MCF 10A (cell line): ENCODE data around the gene MED13L. TPM values are rescaled to one million over a fixed set of nuclear protein-coding genes. Genes with fewer than 3 reads are reported as not detected.

Source experiments
- BruUV-seq: library from RNA; stranded (reverse); fragments of 400-500 nt; replicated peaks from 2 replicates; lab custom pipeline; 2021; lab: Mats Ljungman, UMichigan
- CTCF ChIA-PET: fragments of 300-600 bp; sonication (Branson Sonifier 250); formaldehyde crosslinking; extraction: SDS; loops from one replicate; lab custom pipeline; 2021; ENCODE audit warnings: antibody characterized with exemption, inconsistent platforms; lab: Yijun Ruan, JAX
- POLR2A ChIA-PET: fragments of 300-600, 350-650 bp; sonication (Branson Sonifier 250); formaldehyde crosslinking; extraction: SDS; loops from one replicate; lab custom pipeline; 2020; ENCODE audit warnings: antibody characterized with exemption, inconsistent platforms; lab: Yijun Ruan, JAX
- DNase-seq: peaks from one replicate; pipeline ENCODE4 v3.0.0-alpha.2; 2018; ENCODE audit not compliant: unreplicated experiment
- H3K27ac Mint-ChIP-seq: one replicate; pipeline ENCODE4 v1.8.0; 2022; ENCODE audit warnings: mild to moderate bottlenecking, low read depth, mixed read lengths; ENCODE audit not compliant: unreplicated experiment
- H3K27me3 Mint-ChIP-seq: one replicate; pipeline ENCODE4 v1.8.0; 2022; ENCODE audit warnings: mixed read lengths; ENCODE audit not compliant: insufficient read depth, unreplicated experiment
- H3K36me3 Mint-ChIP-seq: one replicate; pipeline ENCODE4 v1.8.0; 2022; ENCODE audit warnings: mild to moderate bottlenecking, moderate library complexity, mixed read lengths; ENCODE audit not compliant: insufficient read depth, unreplicated experiment
- H3K4me1 Mint-ChIP-seq: one replicate; pipeline ENCODE4 v1.8.0; 2022; ENCODE audit warnings: mixed read lengths; ENCODE audit not compliant: insufficient read depth, unreplicated experiment
- H3K4me3 Mint-ChIP-seq: one replicate; pipeline ENCODE4 v1.8.0; 2022; ENCODE audit warnings: mild to moderate bottlenecking, moderate library complexity, mixed read lengths; ENCODE audit not compliant: unreplicated experiment
- H3K9me3 Mint-ChIP-seq: one replicate; pipeline ENCODE4 v1.8.0; 2022; ENCODE audit warnings: mixed read lengths; ENCODE audit not compliant: unreplicated experiment
- CTCF ChIP-seq: fragments of 200-600 bp; IDR thresholded peaks from one replicate; pipeline ENCODE4 v1.8.0; 2022; ENCODE audit warnings: antibody characterized with exemption, mild to moderate bottlenecking; ENCODE audit not compliant: unreplicated experiment
- intact Hi-C: fragments of 100-400 bp; cut with micrococcal nuclease; formaldehyde crosslinking; loops from 2 replicates; pipeline ENCODE4 v1.14.1; 2022
- total RNA-seq: library from RNA; stranded (reverse); gene quantifications from 2 replicates; pipeline ENCODE4 v1.2.3, GENCODE V29; 2022

The MED13L gene
- total RNA-seq, 1 experiment from 2014 or later, result 91.6 TPM

GRCh38 chr12:116183741-116184141 lies 93.8 kb downstream of the MED13L start:
- no peak for TF ChIP-seq CTCF
- DNase-seq, result no peak

GRCh38 chr12:116182359-116183063 lies 95.0 kb downstream of the MED13L start:
- BruUV-seq, result no TSS peak
- Mint-ChIP-seq H3K27ac (no peak overlapping the region), H3K9me3 (no peaks in the 10 kb centered on the region), H3K4me1 (peaks cover 34% of the 10 kb centered on the region), H3K36me3 (no peaks in the 10 kb centered on the region), H3K27me3 (no peaks in the 10 kb centered on the region), H3K4me3 (no peak overlapping the region)
- ChIA-PET CTCF (interaction anchor here (0.6 kb wide), 2 partner anchors 67 to 332 kb away, joined by 3 read pairs; no protein-coding TSS in a partner anchor), POLR2A (interaction anchor here (1.1 kb wide), 2 partner anchors 8 to 10 kb away, joined by 3 to 7 read pairs; no protein-coding TSS in a partner anchor)
- no peak for DNase-seq
- TF ChIP-seq CTCF, result no peak
- intact Hi-C loops, result no loop called here

More at GRCh38 chr12:116183741-116184141, 93.8 kb downstream of the MED13L start:
- ChIA-PET CTCF (no interaction called here), POLR2A (no interaction called here)
- intact Hi-C loops, result no loop called here
- Mint-ChIP-seq H3K9me3 (no peaks in the 10 kb centered on the region), H3K4me1 (peaks cover 34% of the 10 kb centered on the region), H3K27me3 (no peaks in the 10 kb centered on the region), H3K36me3 (no peaks in the 10 kb centered on the region), H3K27ac (no peak overlapping the region), H3K4me3 (no peak overlapping the region)
- BruUV-seq, result no TSS peak

GRCh38 chr12:116180448-116180847 lies 97.0 kb downstream of the MED13L start:
- BruUV-seq, result no TSS peak
- intact Hi-C loops, result no loop called here
- CTCF ChIA-PET, result interaction anchor here (0.9 kb wide), 1 partner anchor 57 kb away, joined by 3 read pairs; no protein-coding TSS in a partner anchor

More at GRCh38 chr12:116180448-116180847, 97.0 kb downstream of the MED13L start:
- POLR2A ChIA-PET, result interaction anchor here (0.6 kb wide), 1 partner anchor 125 kb away, joined by 3 read pairs; no protein-coding TSS in a partner anchor
- Mint-ChIP-seq H3K27me3 (no peaks in the 10 kb centered on the region), H3K27ac (no peak overlapping the region), H3K4me1 (peaks cover 19% of the 10 kb centered on the region), H3K36me3 (no peaks in the 10 kb centered on the region), H3K9me3 (no peaks in the 10 kb centered on the region), H3K4me3 (no peak overlapping the region)
- no peak for TF ChIP-seq CTCF
- no peak for DNase-seq
